ENCODE results near the gene GALNT18. TPM values are rescaled to one million over a fixed set of nuclear protein-coding genes. Genes with fewer than 3 reads are reported as not detected.

The GALNT18 gene
- total RNA-seq, 1 experiment from 2014 or later: not detected

GRCh38 chr11:11524436-11525061 is 97.3 kb downstream of the GALNT18 start:
- H3K4me2 ChIP-seq: no peak overlapping the region
- no peaks in the 10 kb centered on the region for H3F3A ChIP-seq (ENCODE audit: insufficient read depth, low read depth)
- TF ChIP-seq EZH2 (IDR thresholded peaks at IDR 0.05; ENCODE audit: low read depth) (no peak), CTCF (conservative IDR thresholded peaks at IDR 0.05) (no peak)
- H3K36me3 ChIP-seq (ENCODE audit: low read depth): no peaks in the 10 kb centered on the region
- POLR2A ChIA-PET (ENCODE audit: unreplicated experiment): no interaction called here
- H3K79me2 ChIP-seq (ENCODE audit: low read depth): no peaks in the 10 kb centered on the region
- H3K4me3 ChIP-seq: no peak overlapping the region
- H4K20me1 ChIP-seq (ENCODE audit: insufficient read depth): no peaks in the 10 kb centered on the region
- DNase-seq: no peak
- CTCF ChIA-PET: no interaction called here
- H3K9me3 ChIP-seq (ENCODE audit: insufficient read depth, low read depth): no peaks in the 10 kb centered on the region
- no peaks in the 10 kb centered on the region for H3K9me2 ChIP-seq (ENCODE audit: insufficient read depth)
- no peak overlapping the region for H3K27ac ChIP-seq
- H2AFZ ChIP-seq: no peak overlapping the region
- intact Hi-C loops (cut with micrococcal nuclease; ENCODE audit: unreplicated experiment): no loop called here
- peaks cover 45% of the 10 kb centered on the region for H3K27me3 ChIP-seq (ENCODE audit: insufficient read depth, low read depth)
- H3K4me1 ChIP-seq (replicated peaks; ENCODE audit: insufficient read depth): no peaks in the 10 kb centered on the region
- BruUV-seq (replicated peaks): no TSS peak

GRCh38 chr11:11522591-11522990 is 99.2 kb downstream of the GALNT18 start:
- no peaks in the 10 kb centered on the region for H4K20me1 ChIP-seq (ENCODE audit: insufficient read depth)

GRCh38 chr11:11521306-11522002 is 100.4 kb downstream of the GALNT18 start:
- ChIA-PET CTCF (no interaction called here), POLR2A (ENCODE audit: unreplicated experiment) (no interaction called here)
- intact Hi-C loops (cut with micrococcal nuclease; ENCODE audit: unreplicated experiment): no loop called here
- Histone ChIP-seq H3K4me3 (no peak overlapping the region), H3F3A (ENCODE audit: insufficient read depth, low read depth) (no peaks in the 10 kb centered on the region), H2AFZ (no peak overlapping the region), H3K27me3 (ENCODE audit: insufficient read depth, low read depth) (peaks cover 40% of the 10 kb centered on the region), H3K9me2 (ENCODE audit: insufficient read depth) (no peaks in the 10 kb centered on the region), H3K4me2 (no peak overlapping the region), H3K79me2 (ENCODE audit: low read depth) (no peaks in the 10 kb centered on the region), H4K20me1 (ENCODE audit: insufficient read depth) (no peaks in the 10 kb centered on the region), H3K36me3 (ENCODE audit: low read depth) (no peaks in the 10 kb centered on the region), H3K27ac (no peak overlapping the region), H3K9me3 (ENCODE audit: insufficient read depth, low read depth) (no peaks in the 10 kb centered on the region), H3K4me1 (replicated peaks; ENCODE audit: insufficient read depth) (no peaks in the 10 kb centered on the region)
- no peak for DNase-seq
- TF ChIP-seq CTCF (conservative IDR thresholded peaks at IDR 0.05) (no peak), EZH2 (IDR thresholded peaks at IDR 0.05; ENCODE audit: low read depth) (no peak)
- no TSS peak for BruUV-seq (replicated peaks)

More at GRCh38 chr11:11522591-11522990, 99.2 kb downstream of the GALNT18 start:
- intact Hi-C loops (cut with micrococcal nuclease; ENCODE audit: unreplicated experiment): no loop called here
- no peaks in the 10 kb centered on the region for H3K9me2 ChIP-seq (ENCODE audit: insufficient read depth)
- H3K27ac ChIP-seq: no peak overlapping the region
- TF ChIP-seq EZH2 (IDR thresholded peaks at IDR 0.05; ENCODE audit: low read depth): no peak
- TF ChIP-seq CTCF (conservative IDR thresholded peaks at IDR 0.05): no peak
- H3K79me2 ChIP-seq (ENCODE audit: low read depth): no peaks in the 10 kb centered on the region
- H2AFZ ChIP-seq: no peak overlapping the region
- no peak overlapping the region for H3K4me3 ChIP-seq
- no peaks in the 10 kb centered on the region for H3K36me3 ChIP-seq (ENCODE audit: low read depth)
- H3K4me1 ChIP-seq (replicated peaks; ENCODE audit: insufficient read depth): no peaks in the 10 kb centered on the region
- CTCF ChIA-PET: no interaction called here
- H3K9me3 ChIP-seq (ENCODE audit: insufficient read depth, low read depth): no peaks in the 10 kb centered on the region
- BruUV-seq (replicated peaks): no TSS peak
- H3K27me3 ChIP-seq (ENCODE audit: insufficient read depth, low read depth): peaks cover 45% of the 10 kb centered on the region
- H3F3A ChIP-seq (ENCODE audit: insufficient read depth, low read depth): no peaks in the 10 kb centered on the region
- no peak for DNase-seq
- POLR2A ChIA-PET (ENCODE audit: unreplicated experiment): no interaction called here
- H3K4me2 ChIP-seq: no peak overlapping the region
